ENCODE data around the gene TFCP2L1. TPM values are rescaled to one million over a fixed set of nuclear protein-coding genes. Genes with fewer than 3 reads are reported as not detected.

The TFCP2L1 gene
- total RNA-seq, 4 donors from 2014 or later, result 18.3 to 75.8 (median 49.3) TPM

DNA sequence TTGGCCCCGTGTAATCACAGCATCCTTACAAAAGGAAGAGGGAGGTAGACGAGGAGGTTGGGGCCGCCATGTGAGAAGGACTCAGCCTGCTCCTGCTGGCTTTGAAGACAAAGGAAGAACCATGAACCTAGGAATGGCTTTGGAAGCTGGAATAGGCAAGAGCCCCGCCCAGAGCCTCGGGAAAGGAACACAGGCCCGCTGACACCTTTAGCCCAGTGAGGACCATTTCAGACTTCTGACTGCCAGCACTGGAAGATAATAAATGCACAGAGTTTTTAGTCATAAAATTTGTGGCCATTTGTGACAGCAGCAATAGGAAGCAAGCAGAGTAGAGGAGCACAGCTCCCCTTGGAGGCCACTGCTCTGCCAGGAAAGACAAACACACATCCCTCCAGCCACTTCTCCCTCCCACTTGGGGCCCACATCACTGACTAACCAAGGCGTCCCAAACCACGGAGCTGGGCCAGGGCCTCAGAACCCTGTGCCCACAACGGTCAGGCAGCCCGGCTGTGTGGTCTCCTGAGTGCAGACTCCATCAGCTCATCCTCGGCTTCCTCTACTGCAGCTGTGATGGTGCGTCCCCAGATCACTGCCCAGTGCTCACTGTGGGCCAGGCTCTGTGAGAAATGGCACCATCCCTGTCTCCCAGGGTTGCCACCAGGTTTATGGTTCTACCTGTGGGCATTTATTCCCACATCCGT lies 39.7 kb downstream of the TFCP2L1 start:
- WGBS, 2 donors, result 82 to 86% methylated on average over 13 of the region's 13 CpGs
- intact Hi-C loops (cut with DNase I; ENCODE audit: low total_unique reads), result no loop called here
- TF ChIP-seq POLR2A (IDR thresholded peaks at IDR 0.05) (no peak), CTCF (IDR thresholded peaks at IDR 0.05) (no peak)
- H3K4me3 ChIP-seq (ENCODE audit: low read depth, poor library complexity, severe bottlenecking), result no peak overlapping the region
- no peak for DNase-seq (ENCODE audit: low spot score in 2 of 2)

- intact Hi-C loops (cut with DNase I; ENCODE audit: low total_unique reads), result no loop called here
- WGBS, 2 donors, result 89 to 96% methylated on average over 11 of the region's 11 CpGs
- no peak overlapping the region for H3K4me3 ChIP-seq (ENCODE audit: low read depth, poor library complexity, severe bottlenecking)
- no peak for TF ChIP-seq CTCF (IDR thresholded peaks at IDR 0.05)
- DNase-seq (ENCODE audit: low spot score in 2 of 2), result no peak
Measured at GRCh38 chr2:121244616-121245015, 40.4 kb downstream of the TFCP2L1 start.

GRCh38 chr2:121243821-121244460 lies 41.1 kb downstream of the TFCP2L1 start:
- no peak for DNase-seq (ENCODE audit: low spot score in 2 of 2)
- TF ChIP-seq POLR2A (IDR thresholded peaks at IDR 0.05), result no peak
- no peak for TF ChIP-seq CTCF (IDR thresholded peaks at IDR 0.05)
- intact Hi-C loops (cut with DNase I; ENCODE audit: low total_unique reads), result no loop called here
- WGBS, 2 donors, result 80 to 92% methylated on average over 11 to 16 of the region's 16 CpGs
- H3K4me3 ChIP-seq (ENCODE audit: low read depth, poor library complexity, severe bottlenecking), result no peak overlapping the region

DNA sequence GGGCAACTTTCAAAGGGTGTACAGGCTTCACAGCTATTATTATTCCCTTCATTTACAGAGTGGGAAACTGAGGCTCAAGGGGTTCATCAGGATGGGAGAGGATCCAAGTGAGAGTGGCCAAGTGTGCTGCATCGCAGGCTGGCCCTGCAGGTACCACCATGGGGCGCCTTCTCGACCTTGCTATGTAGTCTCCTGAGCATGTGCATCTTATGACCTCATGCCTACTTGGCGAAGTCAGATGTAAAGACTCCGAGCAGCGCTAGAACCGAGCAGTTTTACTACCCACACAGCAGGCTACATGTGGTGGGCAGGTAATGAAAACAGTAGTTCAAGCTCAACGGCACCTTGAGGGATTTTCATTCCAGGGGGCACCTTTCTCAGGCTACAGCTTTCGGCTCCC lies 42.0 kb downstream of the TFCP2L1 start:
- DNase-seq (ENCODE audit: low spot score in 2 of 2), result no peak
- no peak overlapping the region for H3K4me3 ChIP-seq (ENCODE audit: low read depth, poor library complexity, severe bottlenecking)
- intact Hi-C loops (cut with DNase I; ENCODE audit: low total_unique reads), result no loop called here
- 87 to 89% methylated on average over 9 of the region's 9 CpGs for WGBS, 2 donors
- TF ChIP-seq CTCF (IDR thresholded peaks at IDR 0.05), result no peak
- no peak for TF ChIP-seq POLR2A (IDR thresholded peaks at IDR 0.05)

DNA sequence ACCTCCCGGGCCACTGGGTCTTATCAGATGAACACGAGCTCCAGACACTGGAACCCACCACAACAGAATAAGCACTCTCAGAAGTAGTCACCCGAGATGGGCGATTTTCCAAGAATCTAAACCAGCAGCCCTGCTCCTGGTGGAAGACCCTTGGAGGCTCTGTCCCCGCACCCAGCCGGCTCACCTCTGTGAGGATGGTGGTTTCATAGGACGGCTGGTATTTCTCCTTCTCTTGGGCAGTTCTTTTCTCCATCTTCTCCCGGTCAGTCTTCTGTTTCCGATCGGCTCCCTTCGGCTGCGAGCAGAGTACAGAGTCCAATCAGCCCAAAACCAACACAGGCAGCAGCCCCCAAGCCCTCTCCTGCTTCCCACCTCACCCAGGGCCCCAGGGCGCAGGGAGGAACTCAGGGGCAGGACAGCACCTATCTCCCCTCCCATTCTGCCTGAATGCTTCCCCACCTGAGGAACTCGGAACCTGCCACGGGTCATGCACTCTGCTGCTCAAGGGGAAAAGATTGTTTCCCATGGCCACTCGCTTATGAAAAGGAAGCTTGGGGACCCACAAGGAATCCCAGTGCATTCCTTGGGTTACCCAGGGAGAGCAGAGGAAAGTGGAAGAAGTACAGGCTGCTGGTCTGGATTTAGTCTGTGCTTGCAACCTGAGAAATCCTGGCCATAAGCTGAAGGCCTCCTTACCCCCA lies 42.7 kb downstream of the TFCP2L1 start:
- intact Hi-C loops (cut with DNase I; ENCODE audit: low total_unique reads), result no loop called here
- DNase-seq (ENCODE audit: low spot score in 2 of 2), result no peak
- TF ChIP-seq CTCF (IDR thresholded peaks at IDR 0.05) (no peak), POLR2A (IDR thresholded peaks at IDR 0.05) (no peak)
- H3K4me3 ChIP-seq (ENCODE audit: low read depth, poor library complexity, severe bottlenecking), result no peak overlapping the region
- 77 to 79% methylated on average over 16 of the region's 16 CpGs for WGBS, 2 donors
